Measurements from ENCODE around the gene CNKSR1.

The CNKSR1 gene

GRCh38 chr1:26195805-26196204 is 18.5 kb downstream of the CNKSR1 start:
- H3K4me3 ChIP-seq (ENCODE audit: low read depth, low read length): no peak overlapping the region
- POLR2A ChIA-PET: interaction anchor here (0.7 kb wide), 1 partner anchor 9 kb away, joined by 4 read pairs; no protein-coding TSS in a partner anchor
- no peak for TF ChIP-seq CTCF (IDR thresholded peaks at IDR 0.05; ENCODE audit: insufficient read depth, low read length, missing control alignments)
- CTCF ChIA-PET: interaction anchor here (1.9 kb wide), 1 partner anchor 27 kb away, joined by 6 read pairs; the partner anchor contains the start of genes C1orf232 and ZNF593
- no peak for DNase-seq (ENCODE audit: low read depth, low spot score)

DNA sequence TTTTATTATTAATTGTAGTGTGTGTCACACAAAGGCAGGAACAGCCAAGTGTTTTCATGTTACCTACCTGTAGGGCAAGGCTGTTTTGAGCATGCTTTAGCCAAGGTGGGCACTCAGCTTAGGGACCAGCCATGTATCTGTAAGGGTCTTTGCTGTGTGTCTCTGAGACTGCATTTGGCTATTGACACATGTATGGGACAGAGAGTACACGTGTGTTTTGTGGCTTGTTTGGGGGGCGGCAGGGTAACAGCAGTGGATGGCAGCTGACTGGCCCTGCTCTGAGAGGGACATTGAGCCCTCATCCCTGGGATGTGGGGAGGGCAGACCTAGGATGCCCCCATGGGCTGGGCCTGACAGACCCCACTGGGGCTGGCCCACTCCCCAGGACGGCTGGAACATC is 20.0 kb downstream of the CNKSR1 start:
- ChIA-PET CTCF (interaction anchor here (0.8 to 1.9 kb wide), 2 partner anchors 15 to 28 kb away, joined by 3 to 6 read pairs; partner anchors contain the start of genes C1orf232 and ZNF593), POLR2A (no interaction called here)
- no peak for TF ChIP-seq CTCF (IDR thresholded peaks at IDR 0.05; ENCODE audit: insufficient read depth, low read length, missing control alignments)
- H3K4me3 ChIP-seq (ENCODE audit: low read depth, low read length): no peak overlapping the region
- no peak for DNase-seq (ENCODE audit: low read depth, low spot score)

GRCh38 chr1:26197813-26198212 is 20.5 kb downstream of the CNKSR1 start:
- POLR2A ChIA-PET: no interaction called here
- no peak overlapping the region for H3K4me3 ChIP-seq (ENCODE audit: low read depth, low read length)
- no peak for TF ChIP-seq CTCF (IDR thresholded peaks at IDR 0.05; ENCODE audit: insufficient read depth, low read length, missing control alignments)
- no peak for DNase-seq (ENCODE audit: low read depth, low spot score)
- CTCF ChIA-PET: interaction anchor here (0.8 to 1.9 kb wide), 2 partner anchors 15 to 29 kb away, joined by 3 to 6 read pairs; partner anchors contain the start of genes C1orf232 and ZNF593

- no peak for DNase-seq (ENCODE audit: low read depth, low spot score)
- POLR2A ChIA-PET: no interaction called here
Measured at GRCh38 chr1:26200413-26200812, 23.1 kb downstream of the CNKSR1 start.

DNA sequence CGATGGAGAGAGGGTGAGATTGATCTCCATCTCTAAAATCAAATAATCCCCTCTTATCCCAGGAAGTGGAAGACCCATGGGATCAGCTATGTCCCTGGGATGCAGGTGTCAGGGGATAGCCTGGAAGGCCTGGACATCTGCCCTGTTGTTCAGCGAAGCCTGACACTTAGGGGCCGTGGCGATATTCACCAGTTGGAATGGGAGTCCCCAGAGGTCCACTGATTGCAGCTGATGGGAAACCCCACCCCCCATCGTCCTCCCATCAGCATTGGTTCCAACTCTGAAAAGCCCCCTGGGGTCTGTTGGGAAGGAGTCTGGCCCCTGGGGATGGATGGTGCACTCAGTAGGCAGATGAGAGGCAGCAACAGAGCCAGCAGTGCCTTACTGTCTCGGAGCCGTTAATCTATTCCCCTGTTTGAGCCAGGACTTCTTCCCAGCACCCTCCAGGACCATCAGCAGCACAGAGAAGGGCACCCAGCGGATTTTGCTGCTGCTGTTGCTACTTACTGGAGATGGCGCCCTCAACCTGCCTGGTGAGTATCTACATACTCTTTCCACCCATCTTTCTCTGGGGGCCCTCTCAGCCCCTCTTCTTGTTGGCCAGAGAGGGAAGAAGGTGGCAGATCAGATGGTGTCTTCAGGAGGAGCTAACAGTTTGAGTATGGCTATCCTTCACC is 26.5 kb downstream of the CNKSR1 start:
- ChIA-PET POLR2A (interaction anchor here (0.7 kb wide), 1 partner anchor 168 kb away, joined by 3 read pairs; no protein-coding TSS in a partner anchor), CTCF (interaction anchor here (0.6 to 1.6 kb wide), 3 partner anchors 34 to 118 kb away, joined by 3 to 7 read pairs (median 4); partner anchors contain the start of genes C1orf232 and ZNF593)
- no peak for TF ChIP-seq CTCF (IDR thresholded peaks at IDR 0.05; ENCODE audit: insufficient read depth, low read length, missing control alignments)
- DNase-seq (ENCODE audit: low read depth, low spot score): no peak
- no peak overlapping the region for H3K4me3 ChIP-seq (ENCODE audit: low read depth, low read length)

More at GRCh38 chr1:26200413-26200812, 23.1 kb downstream of the CNKSR1 start:
- TF ChIP-seq CTCF (IDR thresholded peaks at IDR 0.05; ENCODE audit: insufficient read depth, low read length, missing control alignments): no peak
- H3K4me3 ChIP-seq (ENCODE audit: low read depth, low read length): no peak overlapping the region
- CTCF ChIA-PET: interaction anchor here (1.6 kb wide), 1 partner anchor 34 kb away, joined by 6 read pairs; the partner anchor contains the start of gene CEP85

DNA sequence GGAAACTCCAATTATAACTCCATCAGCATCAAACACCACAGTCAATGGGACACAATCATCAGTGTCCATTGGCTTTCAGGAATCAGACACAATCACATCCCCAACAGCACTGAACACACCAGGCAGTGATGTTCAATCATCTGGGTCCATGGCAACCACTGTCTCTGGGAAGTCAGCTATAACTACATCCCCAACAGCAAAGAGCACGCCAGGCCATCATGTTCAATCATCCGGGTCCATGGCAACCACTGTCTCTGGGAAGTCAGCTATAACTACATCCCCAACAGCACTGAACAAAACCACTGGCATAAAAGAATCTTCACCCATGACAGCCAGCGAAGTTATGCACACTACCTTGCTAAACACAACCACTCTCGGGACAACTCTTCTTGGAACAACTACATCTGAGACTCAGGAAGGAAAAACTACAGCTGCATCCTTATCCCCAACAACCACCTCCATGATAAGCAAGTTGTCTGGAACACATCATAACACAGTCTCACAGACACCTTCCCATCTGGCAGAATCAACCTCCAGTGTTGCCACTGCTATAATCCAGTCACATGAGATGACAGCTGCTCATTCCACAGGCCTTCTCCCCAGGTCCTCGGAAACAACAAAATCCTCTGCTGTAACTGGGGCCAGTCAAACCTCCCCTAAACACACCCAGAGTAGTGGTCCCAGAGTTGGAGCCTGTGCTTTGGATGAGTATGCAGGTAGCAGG is 33.0 kb downstream of the CNKSR1 start:
- ChIA-PET POLR2A (interaction anchor here (0.6 kb wide), 1 partner anchor 69 kb away, joined by 3 read pairs; the partner anchor contains the start of gene SH3BGRL3), CTCF (interaction anchor here (0.8 to 3.8 kb wide), 5 partner anchors 8 to 38 kb away, joined by 3 to 26 read pairs (median 3); partner anchors contain the start of genes CEP85 and ZNF593OS)
- no peak for DNase-seq (ENCODE audit: low read depth, low spot score)
- TF ChIP-seq CTCF (IDR thresholded peaks at IDR 0.05; ENCODE audit: insufficient read depth, low read length, missing control alignments): no peak
- H3K4me3 ChIP-seq (ENCODE audit: low read depth, low read length): no peak overlapping the region
